Neural crest cell (in vitro differentiated cells): ENCODE results near the gene MRPL49. TPM values are rescaled to one million over a fixed set of nuclear protein-coding genes. Genes with fewer than 3 reads are reported as not detected.

Source experiments
- DNase-seq: peaks from one replicate; pipeline ENCODE4 v3.0.0; 2021; ENCODE audit warnings: low read depth, mixed read lengths, low spot score
- H3K27ac Mint-ChIP-seq: one replicate; pipeline ENCODE4 v1.8.0; 2021; ENCODE audit warnings: mild to moderate bottlenecking, mixed read lengths; ENCODE audit not compliant: unreplicated experiment
- H3K27me3 Mint-ChIP-seq: 2 replicates; pipeline ENCODE4 v1.8.0; 2021; ENCODE audit warnings: low read depth, mild to moderate bottlenecking, mixed read lengths
- H3K36me3 Mint-ChIP-seq: 2 replicates; pipeline ENCODE4 v1.8.0; 2021; ENCODE audit warnings: low read depth, mild to moderate bottlenecking, mixed read lengths
- H3K4me1 Mint-ChIP-seq: 2 replicates; pipeline ENCODE4 v1.8.0; 2021; ENCODE audit warnings: mixed read lengths
- H3K4me3 Mint-ChIP-seq: one replicate; pipeline ENCODE4 v1.8.0; 2021; ENCODE audit warnings: mild to moderate bottlenecking, mixed read lengths
- H3K9me3 Mint-ChIP-seq: 2 replicates; pipeline ENCODE4 v1.8.0; 2021; ENCODE audit warnings: mixed read lengths
- total RNA-seq: library from RNA; stranded (reverse); gene quantifications from 2 replicates; pipeline ENCODE4 v1.2.1, GENCODE V29; 2021
- TF ChIP-seq, protein P1 (sequence below): fragments of 200-600 bp; sonication (generic); conservative IDR thresholded peaks from 2 replicates; pipeline ENCODE4 v1.5.0; 2021; ENCODE audit warnings: antibody characterized with exemption, mild to moderate bottlenecking

MRPL49 gene
- total RNA-seq, 1 donor from 2014 or later: 50.3 TPM

DNA sequence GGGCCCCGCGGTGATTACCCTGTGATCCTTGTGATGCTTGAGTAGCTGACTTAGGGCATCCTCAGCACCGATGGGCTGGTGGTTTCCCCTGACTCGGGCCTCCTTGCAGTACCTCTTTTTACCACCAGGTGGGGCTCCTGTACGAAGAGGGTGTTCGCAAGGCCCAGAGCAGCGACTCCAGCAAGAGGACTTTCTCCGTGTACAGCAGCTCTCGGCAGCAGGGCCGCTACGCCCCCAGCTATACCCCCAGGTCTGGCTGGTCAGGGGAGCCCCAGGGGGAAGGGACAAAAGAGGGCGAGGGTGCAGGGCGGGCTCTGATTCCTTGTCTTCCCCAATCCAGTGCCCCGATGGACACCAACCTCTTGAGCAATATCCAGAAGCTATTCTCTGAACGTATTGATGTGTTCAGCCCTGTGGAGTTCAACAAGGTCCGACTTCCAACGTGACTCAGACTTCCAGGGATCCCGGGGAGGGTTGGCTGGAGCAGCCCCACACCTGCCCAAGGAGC is 11.7 kb upstream of the MRPL49 start:
- Mint-ChIP-seq H3K36me3 (peaks cover 3% of the 10 kb centered on the region), H3K27ac (no peak overlapping the region), H3K9me3 (no peaks in the 10 kb centered on the region), H3K27me3 (peaks cover 8% of the 10 kb centered on the region), H3K4me1 (peaks cover 27% of the 10 kb centered on the region), H3K4me3 (peak overlapping the region; percentile 86)
- peak; percentile 100 for DNase-seq
- TF ChIP-seq, protein P1, sequence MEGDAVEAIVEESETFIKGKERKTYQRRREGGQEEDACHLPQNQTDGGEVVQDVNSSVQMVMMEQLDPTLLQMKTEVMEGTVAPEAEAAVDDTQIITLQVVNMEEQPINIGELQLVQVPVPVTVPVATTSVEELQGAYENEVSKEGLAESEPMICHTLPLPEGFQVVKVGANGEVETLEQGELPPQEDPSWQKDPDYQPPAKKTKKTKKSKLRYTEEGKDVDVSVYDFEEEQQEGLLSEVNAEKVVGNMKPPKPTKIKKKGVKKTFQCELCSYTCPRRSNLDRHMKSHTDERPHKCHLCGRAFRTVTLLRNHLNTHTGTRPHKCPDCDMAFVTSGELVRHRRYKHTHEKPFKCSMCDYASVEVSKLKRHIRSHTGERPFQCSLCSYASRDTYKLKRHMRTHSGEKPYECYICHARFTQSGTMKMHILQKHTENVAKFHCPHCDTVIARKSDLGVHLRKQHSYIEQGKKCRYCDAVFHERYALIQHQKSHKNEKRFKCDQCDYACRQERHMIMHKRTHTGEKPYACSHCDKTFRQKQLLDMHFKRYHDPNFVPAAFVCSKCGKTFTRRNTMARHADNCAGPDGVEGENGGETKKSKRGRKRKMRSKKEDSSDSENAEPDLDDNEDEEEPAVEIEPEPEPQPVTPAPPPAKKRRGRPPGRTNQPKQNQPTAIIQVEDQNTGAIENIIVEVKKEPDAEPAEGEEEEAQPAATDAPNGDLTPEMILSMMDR: peak; percentile 90

DNA sequence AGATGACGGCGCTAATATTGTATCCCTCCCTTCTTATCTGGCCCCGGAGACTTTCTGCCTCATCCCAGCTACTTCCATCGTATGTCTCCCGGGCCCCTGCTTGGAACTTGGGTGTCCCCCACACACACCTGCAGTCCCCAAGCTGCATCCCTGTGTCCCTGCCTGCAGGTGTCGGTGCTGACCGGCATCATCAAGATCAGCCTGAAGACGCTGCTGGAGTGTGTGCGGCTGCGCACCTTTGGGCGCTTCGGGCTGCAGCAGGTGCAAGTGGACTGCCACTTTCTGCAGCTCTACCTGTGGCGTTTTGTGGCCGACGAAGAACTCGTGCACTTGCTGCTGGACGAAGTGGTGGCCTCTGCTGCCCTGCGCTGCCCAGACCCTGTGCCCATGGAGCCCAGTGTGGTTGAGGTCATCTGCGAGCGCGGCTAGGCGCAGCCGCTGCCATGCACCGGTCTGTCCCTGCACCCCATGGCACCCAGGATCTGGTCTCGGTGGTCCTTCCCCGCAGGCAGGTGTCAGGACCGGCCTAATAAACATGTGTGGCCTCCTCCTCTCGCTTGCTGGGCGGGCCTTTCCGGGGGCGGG is 10.9 kb upstream of the MRPL49 start:
- H3K27ac Mint-ChIP-seq: no peak overlapping the region
- H3K4me3 Mint-ChIP-seq: peak overlapping the region; percentile 99

DNA sequence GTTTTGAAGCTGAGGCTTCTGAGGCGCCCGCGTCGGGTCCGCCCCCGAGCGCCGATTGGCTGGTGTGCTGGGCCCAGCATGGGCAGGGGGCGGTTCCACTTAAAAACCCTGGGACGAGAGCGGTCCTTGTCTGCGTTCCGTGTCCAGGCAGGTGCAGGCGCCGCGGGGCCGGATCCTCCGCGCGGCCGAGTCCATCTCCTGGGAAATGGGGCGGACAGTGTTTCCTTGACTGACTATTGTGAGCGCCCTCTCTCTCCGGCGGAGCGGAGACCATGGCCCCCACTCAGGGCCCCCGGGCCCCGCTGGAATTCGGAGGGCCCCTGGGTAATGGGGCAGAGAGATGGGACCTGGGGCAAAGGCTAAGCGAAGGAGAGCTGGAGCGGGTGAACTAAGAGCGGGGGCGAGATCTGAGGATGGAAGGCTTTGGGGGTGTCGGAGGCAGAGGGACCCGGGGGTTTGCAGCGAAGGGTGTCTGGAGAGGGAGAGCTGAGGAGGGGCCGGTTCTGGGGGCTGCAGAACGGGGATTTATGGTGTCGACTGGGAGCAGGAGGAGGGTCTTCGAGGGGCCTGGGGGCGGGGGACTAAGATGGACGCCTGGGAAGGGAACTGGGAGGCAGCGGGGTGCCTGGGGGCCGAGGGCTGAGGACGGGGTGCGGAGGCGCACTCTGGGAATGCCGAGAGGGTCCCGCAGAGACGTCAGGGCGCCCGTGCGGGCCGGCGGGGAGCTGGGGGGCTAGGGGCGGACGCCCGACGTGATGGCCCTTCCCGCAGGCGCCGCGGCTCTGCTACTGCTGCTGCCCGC is 10.2 kb upstream of the MRPL49 start, which contains the start of gene TM7SF2:
TSS of gene TM7SF2 (plus strand) at position 129 of the 802 bp plus-strand sequence. CDS start at position 273, 144 bp downstream.
- Mint-ChIP-seq H3K9me3 (no peaks in the 10 kb centered on the region), H3K27ac (peak within 1 kb of the TSS; percentile 92), H3K4me3 (peak within 1 kb of the TSS; percentile 99), H3K36me3 (no peaks in the 10 kb centered on the region), H3K27me3 (peaks cover 8% of the 10 kb centered on the region), H3K4me1 (peaks cover 30% of the 10 kb centered on the region)
- DNase-seq: peak; percentile 90
- TF ChIP-seq, protein P1: no peak

More for the DNA sequence above, 10.9 kb upstream of the MRPL49 start:
- Mint-ChIP-seq H3K36me3 (no peaks in the 10 kb centered on the region), H3K27me3 (peaks cover 8% of the 10 kb centered on the region), H3K9me3 (no peaks in the 10 kb centered on the region), H3K4me1 (peaks cover 27% of the 10 kb centered on the region)
- no peak for DNase-seq
- TF ChIP-seq, protein P1: no peak

DNA sequence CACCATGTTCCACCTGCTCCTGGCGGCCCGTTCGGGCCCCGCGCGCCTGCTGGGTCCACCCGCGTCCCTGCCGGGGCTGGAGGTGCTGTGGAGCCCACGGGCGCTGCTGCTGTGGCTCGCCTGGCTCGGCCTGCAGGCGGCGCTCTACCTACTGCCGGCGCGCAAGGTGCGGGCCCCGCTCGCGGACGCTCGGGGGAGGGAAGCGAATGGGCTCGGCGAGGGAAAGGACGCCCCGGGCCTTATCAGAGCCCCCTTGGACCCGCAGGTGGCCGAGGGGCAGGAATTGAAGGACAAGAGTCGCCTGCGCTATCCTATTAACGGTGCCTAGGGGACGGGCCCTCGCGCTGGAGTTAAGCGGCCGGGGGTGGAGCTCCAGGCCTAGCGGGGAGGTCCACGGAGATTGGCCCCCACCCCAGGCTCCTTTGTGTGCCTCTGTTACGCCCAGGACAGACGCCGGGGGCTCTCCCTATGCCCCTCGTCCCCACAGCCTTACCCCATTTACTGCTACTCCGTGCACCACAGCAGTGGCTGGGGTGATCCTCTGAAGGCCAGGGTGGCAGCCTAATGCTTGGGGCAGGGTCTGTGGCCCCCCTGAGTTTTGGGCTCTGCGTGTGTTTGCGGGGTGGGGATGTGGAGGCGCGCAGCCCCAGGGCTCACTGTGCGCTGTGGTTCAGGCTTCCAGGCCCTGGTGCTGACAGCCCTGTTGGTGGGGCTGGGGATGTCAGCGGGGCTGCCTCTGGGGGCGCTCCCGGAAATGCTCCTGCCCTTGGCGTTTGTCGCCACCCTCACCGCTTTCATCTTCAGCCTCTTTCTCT is 9.4 kb upstream of the MRPL49 start:
- peaks cover 12% of the 10 kb centered on the region for H3K27me3 Mint-ChIP-seq
- H3K27ac Mint-ChIP-seq: no peak overlapping the region
- H3K9me3 Mint-ChIP-seq: no peaks in the 10 kb centered on the region
- DNase-seq: peak; percentile 65
- peaks cover 3% of the 10 kb centered on the region for H3K36me3 Mint-ChIP-seq
- TF ChIP-seq, protein P1: peak; percentile 92
- H3K4me3 Mint-ChIP-seq: peak overlapping the region; percentile 99
- H3K4me1 Mint-ChIP-seq: peaks cover 35% of the 10 kb centered on the region

DNA sequence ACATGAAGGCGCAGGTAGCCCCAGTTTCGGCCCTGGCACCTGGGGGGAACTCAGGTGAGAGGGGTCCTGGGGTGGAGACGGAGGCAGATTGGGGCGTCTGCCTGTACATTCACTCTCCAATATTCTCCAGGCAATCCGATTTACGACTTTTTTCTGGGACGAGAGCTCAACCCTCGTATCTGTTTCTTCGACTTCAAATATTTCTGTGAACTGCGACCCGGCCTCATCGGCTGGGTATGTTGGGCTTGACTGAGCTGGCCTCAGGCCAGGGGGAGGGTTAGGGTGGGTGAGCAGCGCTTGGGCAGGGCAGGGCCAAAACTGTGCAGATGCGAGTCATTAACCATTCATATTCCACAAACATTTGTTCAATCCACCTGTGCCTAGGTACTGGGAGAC is 8.8 kb upstream of the MRPL49 start:
- Mint-ChIP-seq H3K36me3 (peaks cover 6% of the 10 kb centered on the region), H3K4me1 (peaks cover 38% of the 10 kb centered on the region), H3K4me3 (peak overlapping the region; percentile 99), H3K27ac (no peak overlapping the region), H3K27me3 (peaks cover 14% of the 10 kb centered on the region), H3K9me3 (no peaks in the 10 kb centered on the region)
- TF ChIP-seq, protein P1: no peak
- no peak for DNase-seq
